Liver (tissue), 9 donors: ENCODE data around the gene ETFRF1. TPM values are rescaled to one million over a fixed set of nuclear protein-coding genes. Genes with fewer than 3 reads are reported as not detected.

Experiments used
- DNase-seq: peaks from one replicate; pipeline ENCODE4 v3.0.0-alpha.2; 2017; ENCODE audit warnings: low spot score
- H3K27ac ChIP-seq, 2 donors: one replicate each; pipeline ENCODE4 v1.7.0; 2013; ENCODE audit warnings: inconsistent platforms in 2 of 2, low read length in 2 of 2, control low read depth in 1 of 2, low read depth in 1 of 2, mild to moderate bottlenecking in 1 of 2
- H3K27me3 ChIP-seq, 4 donors: one replicate each; pipeline versions ENCODE4 v1.6.1 to v1.7.0; 2013; ENCODE audit warnings: low read length in 3 of 4, inconsistent platforms in 1 of 4, mild to moderate bottlenecking in 1 of 4, moderate library complexity in 1 of 4; ENCODE audit not compliant: control insufficient read depth in 4 of 4, insufficient read depth in 4 of 4
- H3K36me3 ChIP-seq, 4 donors: one replicate each; pipeline versions ENCODE4 v1.6.1 to v1.7.0; 2013; ENCODE audit warnings: low read length in 3 of 4, mild to moderate bottlenecking in 3 of 4, low read depth in 1 of 4, moderate library complexity in 1 of 4; ENCODE audit not compliant: control insufficient read depth in 4 of 4, insufficient read depth in 3 of 4
- H3K4me1 ChIP-seq, 4 donors: one replicate each; pipeline versions ENCODE4 v1.6.1 to v1.7.0; 2013; ENCODE audit warnings: low read length in 3 of 4, mild to moderate bottlenecking in 3 of 4, moderate library complexity in 1 of 4; ENCODE audit not compliant: control insufficient read depth in 4 of 4, insufficient read depth in 4 of 4
- H3K4me3 ChIP-seq, 3 donors: one replicate each; pipeline versions ENCODE4 v1.6.1 to v1.7.0; 2013; ENCODE audit warnings: low read length in 3 of 3, control low read depth in 1 of 3, low read depth in 1 of 3, mild to moderate bottlenecking in 1 of 3
- H3K9ac ChIP-seq, 2 donors: one replicate each; pipeline ENCODE4 v1.7.0; 2013; ENCODE audit warnings: low read length in 2 of 2, mild to moderate bottlenecking in 2 of 2, moderate library complexity in 2 of 2, control low read depth in 1 of 2, low read depth in 1 of 2
- H3K9me3 ChIP-seq, 4 donors: one replicate each; pipeline versions ENCODE4 v1.6.1 to v1.7.0; 2013; ENCODE audit warnings: low read length in 3 of 4; ENCODE audit not compliant: control insufficient read depth in 4 of 4
- EGR1 ChIP-seq, 2 donors: IDR thresholded peaks; 2 replicates each; pipeline ENCODE4 v1.6.1; 2016 to 2018; ENCODE audit warnings: antibody characterized with exemption in 2 of 2, low read depth in 2 of 2
- FOXA1 ChIP-seq: IDR thresholded peaks from 2 replicates; pipeline ENCODE4 v1.6.1; 2016; ENCODE audit warnings: antibody characterized with exemption
- FOXA2 ChIP-seq: IDR thresholded peaks from 2 replicates; pipeline ENCODE4 v1.6.1; 2016; ENCODE audit warnings: antibody characterized with exemption
- GABPA ChIP-seq, 2 donors: IDR thresholded peaks in 1 of 2; conservative IDR thresholded peaks in 1 of 2; 2 replicates each; pipeline ENCODE4 v1.6.1; 2016; ENCODE audit warnings: antibody characterized with exemption in 2 of 2, mild to moderate bottlenecking in 1 of 2, moderate library complexity in 1 of 2
- HNF4A ChIP-seq, 2 donors: conservative IDR thresholded peaks; 2 replicates each; pipeline ENCODE4 v1.6.1; 2016; ENCODE audit warnings: antibody characterized with exemption in 2 of 2, mild to moderate bottlenecking in 2 of 2
- HNF4G ChIP-seq: IDR thresholded peaks from 2 replicates; pipeline ENCODE4 v1.6.1; 2016; ENCODE audit warnings: antibody characterized with exemption
- JUND ChIP-seq, 2 donors: IDR thresholded peaks; 2 replicates each; pipeline ENCODE4 v1.6.1; 2016; ENCODE audit warnings: antibody characterized with exemption in 2 of 2
- NR2F2 ChIP-seq: IDR thresholded peaks from 2 replicates; pipeline ENCODE4 v1.6.1; 2016; ENCODE audit warnings: antibody characterized with exemption
- RAD21 ChIP-seq, 2 donors: IDR thresholded peaks; 2 replicates each; pipeline ENCODE4 v1.6.1; 2016; ENCODE audit warnings: antibody characterized with exemption in 2 of 2, mild to moderate bottlenecking in 2 of 2
- RXRA ChIP-seq, 2 donors: IDR thresholded peaks; 2 replicates each; pipeline ENCODE4 v1.6.1; 2017 to 2018; ENCODE audit warnings: antibody characterized with exemption in 2 of 2, mild to moderate bottlenecking in 1 of 2
- SP1 ChIP-seq: IDR thresholded peaks from 2 replicates; pipeline ENCODE4 v1.6.1; 2018; ENCODE audit warnings: antibody characterized with exemption, mild to moderate bottlenecking
- TAF1 ChIP-seq: conservative IDR thresholded peaks from 2 replicates; pipeline ENCODE4 v1.6.1; 2016; ENCODE audit warnings: antibody characterized with exemption, mild to moderate bottlenecking
- YY1 ChIP-seq: IDR thresholded peaks from 2 replicates; pipeline ENCODE4 v1.6.1; 2016; ENCODE audit warnings: antibody characterized with exemption, mild to moderate bottlenecking
- whole genome bisulfite sequencing: extraction: QIAGEN DNeasy Blood & Tissue Kit; methylation state at CpG from one replicate; pipeline ENCODE4 v1.1.7; 2013; 5-methylcytosine and 5-hydroxymethylcytosine counted together
- polyA plus RNA-seq, 2 donors: library from polyadenylated mRNA; stranded (reverse) in 1 of 2; unstranded in 1 of 2; fragments of 200-250 nt in 1 of 2; fragments of >200 nt in 1 of 2; fragmentation: Nextera tagmentation in 1 of 2; extraction: Ambion mirVana in 1 of 2; gene quantifications; one replicate each; pipeline versions ENCODE4 v1.2.1 to v1.2.3, GENCODE V29; 2013 to 2015
- total RNA-seq, 2 donors: library from RNA; depleted of rRNA; stranded (reverse); fragments of >200 nt; gene quantifications; one replicate each; pipeline ENCODE4 v1.2.3, GENCODE V29; 2014
- TF ChIP-seq, protein P1 (sequence below): IDR thresholded peaks from 2 replicates; pipeline ENCODE4 v1.6.1; 2016; ENCODE audit warnings: antibody characterized with exemption
- TF ChIP-seq, protein P2 (sequence below): IDR thresholded peaks from 2 replicates; pipeline ENCODE4 v1.6.1; 2016; ENCODE audit warnings: antibody characterized with exemption
- TF ChIP-seq, protein P3 (sequence below): IDR thresholded peaks from 2 replicates; pipeline ENCODE4 v1.6.1; 2016; ENCODE audit warnings: antibody characterized with exemption, mild to moderate bottlenecking
- TF ChIP-seq, protein P4 (sequence below): IDR thresholded peaks from 2 replicates; pipeline ENCODE4 v1.6.1; 2016; ENCODE audit warnings: antibody characterized with exemption
- TF ChIP-seq, protein P5 (sequence below): fragments of 150-350 bp; IDR thresholded peaks from 2 replicates; pipeline ENCODE4 v1.5.1; 2017; ENCODE audit warnings: improper control_type of control experiment, low read depth, low read length; ENCODE audit not compliant: missing input control
- donor health status: healthy.
- donor health status: healthy.
- donor health status: healthy.
- donor health status: healthy.
- donor health status: healthy.

Gene ETFRF1
- total and polyA plus RNA-seq, 4 donors: 22.8 to 141 (median 45.6) TPM

DNA sequence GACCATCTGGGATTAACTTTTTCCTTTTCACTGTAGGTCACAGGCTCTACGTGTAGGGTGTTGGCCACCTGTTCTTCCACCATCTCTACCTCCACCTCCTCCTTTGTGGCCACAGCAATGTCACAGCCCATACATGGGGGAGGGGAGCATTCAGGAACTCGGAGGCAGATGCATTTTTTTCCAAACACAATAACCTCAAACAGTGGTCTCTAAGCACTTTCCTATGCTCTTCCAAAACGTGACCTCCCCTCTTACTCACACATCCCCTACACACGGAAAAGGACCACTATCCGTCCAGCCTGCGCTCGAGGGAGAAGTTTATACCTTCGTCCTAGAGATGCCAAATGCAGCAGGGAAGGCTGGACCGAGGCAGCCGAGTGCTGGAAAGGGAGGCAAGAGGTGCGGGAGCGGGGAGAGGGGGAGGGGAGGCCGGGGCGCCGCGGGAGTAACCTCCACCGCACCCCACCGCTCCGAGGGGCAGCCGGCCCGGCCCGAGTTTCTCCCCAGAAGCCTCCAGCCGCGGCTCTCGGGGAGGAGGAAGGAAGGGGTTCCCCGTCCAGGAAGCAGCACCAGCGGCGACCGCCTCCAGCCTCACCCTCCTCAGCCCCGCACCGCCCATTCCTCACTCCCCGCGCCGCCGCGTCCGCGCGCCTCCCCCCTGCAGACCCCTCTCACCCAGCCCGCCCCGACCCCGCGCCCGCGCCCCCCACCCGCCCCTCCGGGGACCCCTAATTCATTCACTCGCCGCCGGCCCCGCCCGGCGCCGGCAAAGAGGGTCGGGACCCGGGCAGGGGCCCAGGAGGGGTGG, 55.1 kb downstream of the ETFRF1 start:
- H3K9me3 ChIP-seq: no peaks in the 10 kb centered on the region
- peak overlapping the region; percentile 56 to 89 for H3K9ac ChIP-seq
- H3K27me3 ChIP-seq: no peaks in the 10 kb centered on the region
- H3K27ac ChIP-seq: peak overlapping the region; percentile 93 to 94
- peak; percentile 63 for DNase-seq
- H3K36me3 ChIP-seq: no peaks in the 10 kb centered on the region
- H3K4me1 ChIP-seq: peaks cover 2 to 15% (median 5%) of the 10 kb centered on the region in 4 donors
- WGBS: under 1% methylated on average over 56 of the region's 56 CpGs
- TF ChIP-seq SP1 (no peak), RAD21 (IDR thresholded peaks at IDR 0.05) (peak in 1 of 2 donors; percentile 26), FOXA2 (no peak), YY1 (no peak), RXRA (IDR thresholded peaks at IDR 0.05) (no peak)
- TF ChIP-seq, protein P1, sequence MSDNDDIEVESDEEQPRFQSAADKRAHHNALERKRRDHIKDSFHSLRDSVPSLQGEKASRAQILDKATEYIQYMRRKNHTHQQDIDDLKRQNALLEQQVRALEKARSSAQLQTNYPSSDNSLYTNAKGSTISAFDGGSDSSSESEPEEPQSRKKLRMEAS: no peak
- H3K4me3 ChIP-seq: peak overlapping the region; percentile 70 to 99 (median 74)

DNA sequence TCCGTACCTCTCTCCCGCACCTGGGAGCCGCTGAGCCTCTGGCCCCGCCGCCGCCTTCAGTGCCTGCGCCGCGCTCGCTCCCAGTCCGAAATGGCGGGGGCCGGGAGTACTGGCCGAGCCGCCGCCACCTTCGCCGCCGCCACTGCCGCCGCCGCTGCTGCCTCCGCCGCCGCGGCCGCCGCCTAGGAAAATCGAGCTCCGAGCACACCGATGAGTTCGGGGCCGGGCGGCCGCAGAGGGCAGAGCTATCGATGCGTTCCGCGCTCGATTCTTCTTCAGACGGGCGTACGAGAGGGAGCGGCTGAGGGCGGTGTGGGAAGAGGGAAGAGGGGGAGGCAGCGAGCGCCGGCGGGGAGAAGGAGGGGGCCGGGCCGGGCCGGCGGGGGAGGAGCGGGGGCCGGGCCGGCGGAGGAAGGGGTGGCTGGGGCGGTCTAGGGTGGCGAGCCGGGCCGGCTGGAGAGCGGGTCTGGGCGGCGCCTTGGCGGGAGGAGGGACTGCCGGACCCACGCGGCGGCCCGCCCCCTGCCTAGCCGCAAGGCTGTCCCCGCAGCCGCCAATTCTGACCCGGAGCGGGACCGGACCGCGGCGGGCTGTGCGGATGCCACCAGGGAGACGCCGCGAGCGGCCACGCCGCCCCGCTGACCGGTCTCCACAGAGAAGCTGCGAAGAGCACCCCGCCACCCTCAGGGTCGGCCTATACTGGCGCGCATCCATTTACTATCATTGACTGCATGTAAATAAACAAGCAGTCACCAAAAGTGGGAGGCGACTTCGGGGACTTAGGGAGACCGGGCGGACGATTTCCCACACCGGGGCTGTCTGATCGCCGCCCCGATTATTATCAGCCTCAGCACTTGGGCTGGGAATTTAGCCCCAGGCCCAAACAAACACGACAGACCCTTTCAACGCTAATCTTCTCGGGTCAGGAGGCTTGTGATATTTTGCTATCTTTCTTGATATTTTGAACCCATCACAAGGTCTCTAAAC, 56.0 kb downstream of the ETFRF1 start, which contains the start of gene KRAS:
Gene KRAS (minus strand): TSS at position 186 of the 987 bp plus-strand sequence.
- H3K4me3 ChIP-seq: peak within 1 kb of the TSS; percentile 74 to 99 (median 77)
- no peaks in the 10 kb centered on the region for H3K36me3 ChIP-seq
- H3K27me3 ChIP-seq: no peaks in the 10 kb centered on the region
- peaks cover 2 to 21% (median 8%) of the 10 kb centered on the region in 4 donors for H3K4me1 ChIP-seq
- peak within 1 kb of the TSS; percentile 93 to 94 for H3K27ac ChIP-seq
- peak within 1 kb of the TSS; percentile 89 to 90 for H3K9ac ChIP-seq
- peak; percentile 91 for DNase-seq
- H3K9me3 ChIP-seq: no peaks in the 10 kb centered on the region
- peak; percentile 17 for TF ChIP-seq TAF1
- peak in 1 of 2 donors; percentile 18 for TF ChIP-seq JUND (IDR thresholded peaks at IDR 0.05)
- TF ChIP-seq, protein P2, sequence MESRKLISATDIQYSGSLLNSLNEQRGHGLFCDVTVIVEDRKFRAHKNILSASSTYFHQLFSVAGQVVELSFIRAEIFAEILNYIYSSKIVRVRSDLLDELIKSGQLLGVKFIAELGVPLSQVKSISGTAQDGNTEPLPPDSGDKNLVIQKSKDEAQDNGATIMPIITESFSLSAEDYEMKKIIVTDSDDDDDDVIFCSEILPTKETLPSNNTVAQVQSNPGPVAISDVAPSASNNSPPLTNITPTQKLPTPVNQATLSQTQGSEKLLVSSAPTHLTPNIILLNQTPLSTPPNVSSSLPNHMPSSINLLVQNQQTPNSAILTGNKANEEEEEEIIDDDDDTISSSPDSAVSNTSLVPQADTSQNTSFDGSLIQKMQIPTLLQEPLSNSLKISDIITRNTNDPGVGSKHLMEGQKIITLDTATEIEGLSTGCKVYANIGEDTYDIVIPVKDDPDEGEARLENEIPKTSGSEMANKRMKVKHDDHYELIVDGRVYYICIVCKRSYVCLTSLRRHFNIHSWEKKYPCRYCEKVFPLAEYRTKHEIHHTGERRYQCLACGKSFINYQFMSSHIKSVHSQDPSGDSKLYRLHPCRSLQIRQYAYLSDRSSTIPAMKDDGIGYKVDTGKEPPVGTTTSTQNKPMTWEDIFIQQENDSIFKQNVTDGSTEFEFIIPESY: no peak
- no peak for TF ChIP-seq GABPA (IDR thresholded peaks at IDR 0.05 in 1 of 2, conservative IDR thresholded peaks at IDR 0.05 in 1 of 2)
- TF ChIP-seq, protein P3, sequence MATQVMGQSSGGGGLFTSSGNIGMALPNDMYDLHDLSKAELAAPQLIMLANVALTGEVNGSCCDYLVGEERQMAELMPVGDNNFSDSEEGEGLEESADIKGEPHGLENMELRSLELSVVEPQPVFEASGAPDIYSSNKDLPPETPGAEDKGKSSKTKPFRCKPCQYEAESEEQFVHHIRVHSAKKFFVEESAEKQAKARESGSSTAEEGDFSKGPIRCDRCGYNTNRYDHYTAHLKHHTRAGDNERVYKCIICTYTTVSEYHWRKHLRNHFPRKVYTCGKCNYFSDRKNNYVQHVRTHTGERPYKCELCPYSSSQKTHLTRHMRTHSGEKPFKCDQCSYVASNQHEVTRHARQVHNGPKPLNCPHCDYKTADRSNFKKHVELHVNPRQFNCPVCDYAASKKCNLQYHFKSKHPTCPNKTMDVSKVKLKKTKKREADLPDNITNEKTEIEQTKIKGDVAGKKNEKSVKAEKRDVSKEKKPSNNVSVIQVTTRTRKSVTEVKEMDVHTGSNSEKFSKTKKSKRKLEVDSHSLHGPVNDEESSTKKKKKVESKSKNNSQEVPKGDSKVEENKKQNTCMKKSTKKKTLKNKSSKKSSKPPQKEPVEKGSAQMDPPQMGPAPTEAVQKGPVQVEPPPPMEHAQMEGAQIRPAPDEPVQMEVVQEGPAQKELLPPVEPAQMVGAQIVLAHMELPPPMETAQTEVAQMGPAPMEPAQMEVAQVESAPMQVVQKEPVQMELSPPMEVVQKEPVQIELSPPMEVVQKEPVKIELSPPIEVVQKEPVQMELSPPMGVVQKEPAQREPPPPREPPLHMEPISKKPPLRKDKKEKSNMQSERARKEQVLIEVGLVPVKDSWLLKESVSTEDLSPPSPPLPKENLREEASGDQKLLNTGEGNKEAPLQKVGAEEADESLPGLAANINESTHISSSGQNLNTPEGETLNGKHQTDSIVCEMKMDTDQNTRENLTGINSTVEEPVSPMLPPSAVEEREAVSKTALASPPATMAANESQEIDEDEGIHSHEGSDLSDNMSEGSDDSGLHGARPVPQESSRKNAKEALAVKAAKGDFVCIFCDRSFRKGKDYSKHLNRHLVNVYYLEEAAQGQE: peak; percentile 41
- no peak for TF ChIP-seq NR2F2
- TF ChIP-seq HNF4A (conservative IDR thresholded peaks at IDR 0.05): peak; percentile 16 to 41
- TF ChIP-seq HNF4G: no peak
- TF ChIP-seq FOXA1: peak; percentile 28
- peak; percentile 13 to 47 for TF ChIP-seq RAD21 (IDR thresholded peaks at IDR 0.05)
- peak; percentile 66 for TF ChIP-seq YY1
- TF ChIP-seq FOXA2: peak; percentile 45
- peak; percentile 57 for TF ChIP-seq SP1
- TF ChIP-seq, protein P4, sequence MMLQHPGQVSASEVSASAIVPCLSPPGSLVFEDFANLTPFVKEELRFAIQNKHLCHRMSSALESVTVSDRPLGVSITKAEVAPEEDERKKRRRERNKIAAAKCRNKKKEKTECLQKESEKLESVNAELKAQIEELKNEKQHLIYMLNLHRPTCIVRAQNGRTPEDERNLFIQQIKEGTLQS: no peak
- TF ChIP-seq, protein P1: no peak
- TF ChIP-seq, protein P5, sequence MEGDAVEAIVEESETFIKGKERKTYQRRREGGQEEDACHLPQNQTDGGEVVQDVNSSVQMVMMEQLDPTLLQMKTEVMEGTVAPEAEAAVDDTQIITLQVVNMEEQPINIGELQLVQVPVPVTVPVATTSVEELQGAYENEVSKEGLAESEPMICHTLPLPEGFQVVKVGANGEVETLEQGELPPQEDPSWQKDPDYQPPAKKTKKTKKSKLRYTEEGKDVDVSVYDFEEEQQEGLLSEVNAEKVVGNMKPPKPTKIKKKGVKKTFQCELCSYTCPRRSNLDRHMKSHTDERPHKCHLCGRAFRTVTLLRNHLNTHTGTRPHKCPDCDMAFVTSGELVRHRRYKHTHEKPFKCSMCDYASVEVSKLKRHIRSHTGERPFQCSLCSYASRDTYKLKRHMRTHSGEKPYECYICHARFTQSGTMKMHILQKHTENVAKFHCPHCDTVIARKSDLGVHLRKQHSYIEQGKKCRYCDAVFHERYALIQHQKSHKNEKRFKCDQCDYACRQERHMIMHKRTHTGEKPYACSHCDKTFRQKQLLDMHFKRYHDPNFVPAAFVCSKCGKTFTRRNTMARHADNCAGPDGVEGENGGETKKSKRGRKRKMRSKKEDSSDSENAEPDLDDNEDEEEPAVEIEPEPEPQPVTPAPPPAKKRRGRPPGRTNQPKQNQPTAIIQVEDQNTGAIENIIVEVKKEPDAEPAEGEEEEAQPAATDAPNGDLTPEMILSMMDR: no peak
- peak; percentile 82 to 89 for TF ChIP-seq RXRA (IDR thresholded peaks at IDR 0.05)
- peak in 1 of 2 donors; percentile 71 for TF ChIP-seq EGR1 (IDR thresholded peaks at IDR 0.05; ENCODE audit: low read depth in 2 of 2)
- WGBS: under 1% methylated on average over 105 of the region's 105 CpGs
